ENCODE results near the gene RAB28. TPM values are rescaled to one million over a fixed set of nuclear protein-coding genes. Genes with fewer than 3 reads are reported as not detected.

The RAB28 gene
- total RNA-seq, 1 experiment from 2014 or later, result 10.4 TPM

DNA sequence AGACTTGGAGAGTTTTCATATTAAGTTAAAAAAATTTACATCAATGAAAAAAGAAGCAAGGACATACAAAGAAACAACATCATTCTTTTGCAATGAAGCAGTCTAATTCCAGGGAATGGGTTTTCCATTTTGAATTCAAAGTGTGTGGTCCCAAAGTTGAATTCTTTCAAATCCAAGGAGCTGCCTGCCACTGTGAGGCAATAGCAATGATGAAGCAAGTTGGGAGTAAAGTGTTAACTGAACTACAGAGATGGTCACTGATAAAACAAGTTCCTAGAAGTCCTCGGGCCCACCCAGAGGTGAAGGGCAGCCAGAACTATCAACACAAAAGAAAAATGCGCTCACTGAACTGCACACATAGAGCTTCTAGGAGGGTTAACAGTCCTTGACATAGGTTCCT lies 115.9 kb downstream of the RAB28 start:
- H3K4me3 ChIP-seq (ENCODE audit: low read length), result no peak overlapping the region
- no peak overlapping the region for H2AFZ ChIP-seq (ENCODE audit: low read length)
- ChIA-PET POLR2A (ENCODE audit: unreplicated experiment) (no interaction called here), CTCF (no interaction called here)
- H3K4me2 ChIP-seq (ENCODE audit: low read length), result no peak overlapping the region
- no peaks in the 10 kb centered on the region for H3K79me2 ChIP-seq (ENCODE audit: low read length)
- no peaks in the 10 kb centered on the region for H3K9me3 ChIP-seq (ENCODE audit: low read length)
- H3K9ac ChIP-seq (ENCODE audit: low read length), result no peak overlapping the region
- TF ChIP-seq EZH2phosphoT487 (IDR thresholded peaks at IDR 0.05; ENCODE audit: borderline replicate concordance, low read length) (no peak), EZH2 (IDR thresholded peaks at IDR 0.05; ENCODE audit: low read length, unreplicated experiment) (no peak)
- TF ChIP-seq, protein P1, sequence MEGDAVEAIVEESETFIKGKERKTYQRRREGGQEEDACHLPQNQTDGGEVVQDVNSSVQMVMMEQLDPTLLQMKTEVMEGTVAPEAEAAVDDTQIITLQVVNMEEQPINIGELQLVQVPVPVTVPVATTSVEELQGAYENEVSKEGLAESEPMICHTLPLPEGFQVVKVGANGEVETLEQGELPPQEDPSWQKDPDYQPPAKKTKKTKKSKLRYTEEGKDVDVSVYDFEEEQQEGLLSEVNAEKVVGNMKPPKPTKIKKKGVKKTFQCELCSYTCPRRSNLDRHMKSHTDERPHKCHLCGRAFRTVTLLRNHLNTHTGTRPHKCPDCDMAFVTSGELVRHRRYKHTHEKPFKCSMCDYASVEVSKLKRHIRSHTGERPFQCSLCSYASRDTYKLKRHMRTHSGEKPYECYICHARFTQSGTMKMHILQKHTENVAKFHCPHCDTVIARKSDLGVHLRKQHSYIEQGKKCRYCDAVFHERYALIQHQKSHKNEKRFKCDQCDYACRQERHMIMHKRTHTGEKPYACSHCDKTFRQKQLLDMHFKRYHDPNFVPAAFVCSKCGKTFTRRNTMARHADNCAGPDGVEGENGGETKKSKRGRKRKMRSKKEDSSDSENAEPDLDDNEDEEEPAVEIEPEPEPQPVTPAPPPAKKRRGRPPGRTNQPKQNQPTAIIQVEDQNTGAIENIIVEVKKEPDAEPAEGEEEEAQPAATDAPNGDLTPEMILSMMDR (conservative IDR thresholded peaks at IDR 0.05; ENCODE audit: low read depth, low read length), result no peak
- no peak overlapping the region for H3K27ac ChIP-seq (ENCODE audit: low read length)
- no peaks in the 10 kb centered on the region for H3K27me3 ChIP-seq (ENCODE audit: low read length)
- intact Hi-C loops (cut with micrococcal nuclease), result no loop called here
- H3K9me2 ChIP-seq (replicated peaks; ENCODE audit: low read length), result no peaks in the 10 kb centered on the region
- no TSS peak for BruUV-seq (replicated peaks)
- H4K20me1 ChIP-seq (ENCODE audit: low read length), result no peaks in the 10 kb centered on the region
- H3K36me3 ChIP-seq (ENCODE audit: low read depth, low read length), result no peaks in the 10 kb centered on the region
- DNase-seq (no peak), ATAC-seq (no peak)
- no peaks in the 10 kb centered on the region for H3K4me1 ChIP-seq (ENCODE audit: insufficient read depth, low read length)
- H3F3A ChIP-seq (ENCODE audit: low read length, unreplicated experiment), result no peaks in the 10 kb centered on the region

- H3K9me3 ChIP-seq (ENCODE audit: low read length), result no peaks in the 10 kb centered on the region
- no peak overlapping the region for H2AFZ ChIP-seq (ENCODE audit: low read length)
- H4K20me1 ChIP-seq (ENCODE audit: low read length), result no peaks in the 10 kb centered on the region
- no peaks in the 10 kb centered on the region for H3F3A ChIP-seq (ENCODE audit: low read length, unreplicated experiment)
- H3K27ac ChIP-seq (ENCODE audit: low read length), result no peak overlapping the region
- ChIA-PET POLR2A (ENCODE audit: unreplicated experiment) (no interaction called here), CTCF (no interaction called here)
- DNase-seq (no peak), ATAC-seq (no peak)
- no peaks in the 10 kb centered on the region for H3K4me1 ChIP-seq (ENCODE audit: insufficient read depth, low read length)
- no peak overlapping the region for H3K4me3 ChIP-seq (ENCODE audit: low read length)
- no peak overlapping the region for H3K9ac ChIP-seq (ENCODE audit: low read length)
- no peak for TF ChIP-seq EZH2 (IDR thresholded peaks at IDR 0.05; ENCODE audit: low read length, unreplicated experiment)
- TF ChIP-seq, protein P1 (conservative IDR thresholded peaks at IDR 0.05; ENCODE audit: low read depth, low read length), result no peak
- no TSS peak for BruUV-seq (replicated peaks)
- no peaks in the 10 kb centered on the region for H3K36me3 ChIP-seq (ENCODE audit: low read depth, low read length)
- no peaks in the 10 kb centered on the region for H3K79me2 ChIP-seq (ENCODE audit: low read length)
- no peaks in the 10 kb centered on the region for H3K27me3 ChIP-seq (ENCODE audit: low read length)
- no peaks in the 10 kb centered on the region for H3K9me2 ChIP-seq (replicated peaks; ENCODE audit: low read length)
- H3K4me2 ChIP-seq (ENCODE audit: low read length), result no peak overlapping the region
- intact Hi-C loops (cut with micrococcal nuclease), result no loop called here
These were observed 116.4 kb downstream of the RAB28 start for GRCh38 chr4:13367691-13368090.

DNA sequence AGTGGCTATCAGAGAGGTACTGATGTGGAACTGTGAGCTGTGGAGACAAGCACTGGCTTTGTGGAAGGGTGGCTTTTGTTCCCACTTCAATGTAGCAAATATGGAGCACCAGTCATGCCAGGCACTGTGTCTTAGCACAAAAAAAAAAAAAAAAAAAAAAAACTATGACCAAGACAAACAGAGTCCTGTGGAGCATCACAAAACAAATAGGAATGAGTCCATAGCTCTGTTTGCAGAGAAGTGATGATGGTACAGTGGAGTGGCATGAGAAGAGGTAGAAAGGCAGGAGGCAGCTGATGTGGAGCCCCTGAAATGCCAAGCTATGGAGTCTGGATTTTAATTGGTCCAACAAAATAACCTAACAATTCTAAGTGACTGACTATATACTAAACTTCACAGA lies 116.9 kb downstream of the RAB28 start:
- H3K79me2 ChIP-seq (ENCODE audit: low read length), result no peaks in the 10 kb centered on the region
- no peaks in the 10 kb centered on the region for H3K9me3 ChIP-seq (ENCODE audit: low read length)
- H4K20me1 ChIP-seq (ENCODE audit: low read length), result no peaks in the 10 kb centered on the region
- H3K36me3 ChIP-seq (ENCODE audit: low read depth, low read length), result no peaks in the 10 kb centered on the region
- no TSS peak for BruUV-seq (replicated peaks)
- no peak overlapping the region for H3K4me3 ChIP-seq (ENCODE audit: low read length)
- H3K27ac ChIP-seq (ENCODE audit: low read length), result no peak overlapping the region
- no peaks in the 10 kb centered on the region for H3K4me1 ChIP-seq (ENCODE audit: insufficient read depth, low read length)
- H3K9ac ChIP-seq (ENCODE audit: low read length), result no peak overlapping the region
- ChIA-PET CTCF (interaction anchor here (0.5 kb wide), 1 partner anchor 1046 kb away, joined by 3 read pairs; no protein-coding TSS in a partner anchor), POLR2A (ENCODE audit: unreplicated experiment) (no interaction called here)
- no peaks in the 10 kb centered on the region for H3K9me2 ChIP-seq (replicated peaks; ENCODE audit: low read length)
- no peak overlapping the region for H3K4me2 ChIP-seq (ENCODE audit: low read length)
- intact Hi-C loops (cut with micrococcal nuclease), result no loop called here
- H3K27me3 ChIP-seq (ENCODE audit: low read length), result no peaks in the 10 kb centered on the region
- no peaks in the 10 kb centered on the region for H3F3A ChIP-seq (ENCODE audit: low read length, unreplicated experiment)
- no peak overlapping the region for H2AFZ ChIP-seq (ENCODE audit: low read length)
- ATAC-seq, result no peak
- DNase-seq, result no peak
- no peak for TF ChIP-seq EZH2phosphoT487 (IDR thresholded peaks at IDR 0.05; ENCODE audit: borderline replicate concordance, low read length)
- TF ChIP-seq, protein P1 (conservative IDR thresholded peaks at IDR 0.05; ENCODE audit: low read depth, low read length), result no peak
- no peak for TF ChIP-seq EZH2 (IDR thresholded peaks at IDR 0.05; ENCODE audit: low read length, unreplicated experiment)
